KG1 (cell line): ENCODE data around the gene HDAC9.
A peak's percentile ranks its signal among the peaks of the same experiment; 100 is the strongest.

ENCODE experiments used
- DNase-seq: peaks from one replicate; lab custom pipeline; 2025; lab: John Stamatoyannopoulos, UW

HDAC9 gene

DNA sequence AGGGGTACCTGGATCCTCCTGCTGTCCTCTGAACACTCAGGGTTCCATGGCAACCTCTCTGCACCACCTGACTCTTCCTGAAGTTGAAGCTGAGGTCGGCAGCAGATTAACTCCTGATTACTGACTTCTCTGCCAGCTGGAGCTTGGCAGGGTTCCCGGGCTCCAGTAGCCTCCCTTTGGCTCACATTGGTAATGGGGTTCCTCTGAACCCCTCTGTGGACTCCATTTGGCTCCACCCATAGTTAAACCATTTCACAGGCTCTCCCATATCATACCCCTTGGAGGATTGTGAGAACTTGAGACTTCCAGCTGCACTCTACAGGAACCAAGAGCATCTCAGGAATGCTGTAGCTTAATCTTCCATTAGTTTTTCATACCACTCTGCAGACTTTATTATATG lies 292.5 kb downstream of the HDAC9 start:
- DNase-seq, result no peak

GRCh38 chr7:18792871-18793595 lies 297.5 kb downstream of the HDAC9 start:
- DNase-seq, result no peak

- no peak for DNase-seq
Observed at GRCh38 chr7:18796216-18796615, 300.7 kb downstream of the HDAC9 start.

- no peak for DNase-seq
Observed at GRCh38 chr7:18798088-18798906, 302.7 kb downstream of the HDAC9 start.

DNA sequence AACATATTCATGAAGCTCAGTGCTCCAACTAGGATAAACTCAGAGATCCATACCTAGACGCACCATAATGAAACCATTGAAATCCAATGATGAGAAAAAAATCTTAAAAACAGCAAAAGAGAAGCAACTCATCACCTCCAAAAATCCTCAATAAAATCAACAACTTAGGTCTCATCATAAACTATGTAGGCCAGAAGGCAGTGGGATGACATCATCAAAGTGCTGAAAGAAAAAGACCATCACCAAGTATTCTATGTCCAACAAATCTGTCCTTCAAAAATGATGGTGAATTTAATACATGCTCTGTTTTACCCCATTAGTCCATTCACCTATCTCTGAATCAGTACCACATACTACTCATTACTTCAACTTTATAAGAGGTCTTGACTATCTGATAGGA lies 304.4 kb downstream of the HDAC9 start:
- no peak for DNase-seq

- no peak for DNase-seq
Observed at GRCh38 chr7:18803923-18804322, 308.4 kb downstream of the HDAC9 start.

GRCh38 chr7:18806177-18806576 lies 310.6 kb downstream of the HDAC9 start:
- DNase-seq, result no peak

- DNase-seq, result no peak
Observed at GRCh38 chr7:18808026-18808425, 312.5 kb downstream of the HDAC9 start.

DNA sequence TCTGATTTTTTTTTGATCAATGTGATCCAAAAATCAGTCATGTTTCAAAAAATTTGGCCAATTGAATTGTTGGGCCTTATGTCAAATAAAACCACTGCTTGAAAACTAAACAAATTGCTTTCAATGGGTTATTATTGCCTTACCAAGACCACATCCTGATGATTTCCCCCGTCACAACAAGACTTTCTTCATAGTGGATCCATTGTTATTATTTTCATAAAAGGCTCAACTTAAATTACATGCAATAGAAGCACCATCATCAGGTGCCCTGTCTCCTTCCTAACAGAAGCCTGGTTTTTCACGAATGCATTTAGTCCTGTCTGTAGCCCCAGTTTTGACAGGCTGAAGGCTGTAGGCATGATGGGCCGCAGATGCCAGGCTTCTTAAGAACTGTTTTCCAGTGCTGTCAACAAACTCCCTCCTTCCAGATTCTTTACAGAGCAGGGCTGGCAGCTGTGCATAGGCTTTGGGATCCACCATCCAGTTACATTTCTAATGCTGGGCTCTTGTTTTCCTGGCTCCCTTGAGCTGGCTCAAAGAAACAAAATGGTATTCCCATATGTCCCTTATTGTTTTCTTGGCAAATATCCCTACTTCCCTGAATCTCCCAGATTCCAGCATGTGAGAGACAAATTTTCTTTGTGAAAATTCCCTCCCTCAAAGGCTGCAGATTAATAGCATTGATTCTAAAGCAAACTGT lies 319.9 kb downstream of the HDAC9 start:
- DNase-seq, result no peak

- no peak for DNase-seq
Observed at GRCh38 chr7:18820981-18821380, 325.4 kb downstream of the HDAC9 start.

DNA sequence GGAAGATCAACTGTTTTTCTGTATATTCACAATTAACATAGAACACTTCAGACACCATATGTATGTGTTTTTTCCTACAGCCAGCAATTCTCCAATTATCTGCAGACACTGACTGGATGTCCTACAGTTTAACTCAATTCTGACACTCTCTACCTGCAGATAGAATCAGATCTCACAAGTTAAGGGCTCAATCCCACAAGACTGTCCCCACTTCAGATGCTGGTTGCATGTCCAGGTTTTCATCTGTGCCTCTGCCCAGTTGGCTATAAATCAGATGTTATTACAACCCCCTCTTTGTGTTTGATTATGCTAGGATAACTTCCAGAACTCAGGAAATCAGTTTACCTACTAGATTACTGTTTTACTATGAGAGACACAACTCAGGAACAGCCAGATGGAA lies 326.0 kb downstream of the HDAC9 start:
- DNase-seq, result no peak

- no peak for DNase-seq
Observed at GRCh38 chr7:18824157-18824556, 328.6 kb downstream of the HDAC9 start.

DNA sequence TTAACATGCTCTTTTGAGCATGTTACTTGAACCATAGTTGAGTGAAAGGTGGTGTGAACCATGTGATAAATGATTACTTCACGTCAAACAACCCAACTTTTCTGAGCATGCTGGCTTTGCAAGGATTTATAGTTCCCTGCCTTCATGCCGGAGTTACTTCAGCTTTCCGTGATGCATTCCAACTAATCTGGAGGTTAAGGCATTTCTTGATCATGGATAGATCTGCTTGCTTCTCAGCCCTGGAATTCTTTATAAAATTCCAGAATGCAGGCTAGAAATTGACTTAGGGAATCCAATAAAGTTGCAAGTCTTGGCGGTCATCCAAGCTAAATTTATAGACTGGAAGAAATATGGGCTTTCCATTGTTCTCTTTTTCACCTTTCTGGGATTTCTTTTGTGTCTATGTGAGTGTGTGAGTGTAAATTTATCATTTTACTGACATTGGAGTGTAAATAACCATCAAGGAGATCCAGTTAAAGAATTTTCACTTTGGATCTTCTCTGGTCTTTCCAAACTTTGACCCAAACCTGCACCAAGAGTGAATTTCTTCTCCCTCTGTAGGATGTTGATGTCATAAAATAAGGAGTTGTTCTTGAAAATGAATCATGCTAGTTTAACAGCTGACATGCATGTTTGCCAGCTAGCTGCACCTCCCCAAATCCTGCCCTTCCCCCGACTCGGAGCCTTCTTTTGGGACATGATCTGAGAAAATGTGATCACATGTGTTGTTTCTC lies 332.9 kb downstream of the HDAC9 start:
- DNase-seq, result no peak

DNA sequence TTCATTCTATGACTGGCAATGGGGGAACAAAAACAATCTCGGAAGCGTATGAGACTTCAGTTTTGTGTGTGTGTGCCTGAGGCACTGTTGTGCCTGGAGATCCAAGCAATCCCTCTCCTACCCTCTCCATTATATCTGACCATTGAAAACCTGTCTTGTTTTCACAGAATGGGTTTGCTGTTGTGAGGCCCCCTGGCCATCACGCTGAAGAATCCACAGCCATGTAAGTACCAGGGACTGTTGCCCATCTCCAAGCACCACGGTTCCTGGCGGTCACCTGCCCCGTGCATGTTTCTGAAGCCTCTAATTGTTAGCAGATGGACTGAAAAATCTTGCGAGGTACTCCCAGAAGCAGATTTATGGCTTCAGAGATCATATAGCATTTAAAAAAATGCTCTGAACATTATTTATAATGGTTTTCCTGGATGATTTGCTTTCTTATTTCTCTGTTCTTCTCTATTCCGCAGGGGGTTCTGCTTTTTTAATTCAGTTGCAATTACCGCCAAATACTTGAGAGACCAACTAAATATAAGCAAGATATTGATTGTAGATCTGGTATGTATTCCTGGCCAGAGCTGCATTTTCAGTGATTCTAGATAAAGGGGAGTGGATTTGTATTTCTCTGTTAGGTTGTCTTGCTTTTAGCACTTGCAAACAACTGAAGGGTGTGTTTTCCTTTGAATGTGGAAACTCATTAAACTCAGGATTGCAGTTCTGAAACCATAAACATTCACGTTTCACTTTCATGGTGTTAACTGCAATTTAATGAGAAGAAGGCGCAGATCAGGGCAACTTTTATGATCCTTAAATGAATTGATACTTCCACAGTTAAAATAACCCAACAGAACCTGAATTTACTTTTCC lies 333.7 kb downstream of the HDAC9 start:
- DNase-seq, result no peak

GRCh38 chr7:18829858-18830285 lies 334.3 kb downstream of the HDAC9 start:
- DNase-seq, result no peak

- DNase-seq, result no peak
Observed at GRCh38 chr7:18831419-18831818, 335.9 kb downstream of the HDAC9 start.

GRCh38 chr7:18831943-18832342 lies 336.4 kb downstream of the HDAC9 start:
- no peak for DNase-seq

DNA sequence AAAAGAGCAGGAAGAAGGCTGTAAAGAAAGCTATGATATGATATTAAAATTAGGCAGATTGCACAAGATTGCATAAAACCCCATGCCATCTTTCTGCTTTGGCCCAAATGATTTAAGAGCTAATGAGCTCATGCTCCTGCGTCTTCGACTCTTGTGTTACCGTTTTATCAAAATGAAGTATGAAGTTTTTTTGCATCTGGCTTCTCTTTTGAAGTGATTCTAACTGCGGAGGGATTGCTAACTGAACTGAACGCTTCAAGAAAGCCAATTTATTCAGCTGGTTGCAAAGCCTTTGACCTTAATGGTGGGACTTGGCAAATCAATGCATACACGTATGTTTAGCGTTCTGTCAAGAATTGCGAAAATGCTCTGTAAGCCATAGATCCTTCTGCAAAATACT lies 339.0 kb downstream of the HDAC9 start:
- no peak for DNase-seq

GRCh38 chr7:18835001-18835690 lies 339.6 kb downstream of the HDAC9 start:
- DNase-seq, result peak; percentile 0

- no peak for DNase-seq
Observed at GRCh38 chr7:18843979-18844378, 348.4 kb downstream of the HDAC9 start.

DNA sequence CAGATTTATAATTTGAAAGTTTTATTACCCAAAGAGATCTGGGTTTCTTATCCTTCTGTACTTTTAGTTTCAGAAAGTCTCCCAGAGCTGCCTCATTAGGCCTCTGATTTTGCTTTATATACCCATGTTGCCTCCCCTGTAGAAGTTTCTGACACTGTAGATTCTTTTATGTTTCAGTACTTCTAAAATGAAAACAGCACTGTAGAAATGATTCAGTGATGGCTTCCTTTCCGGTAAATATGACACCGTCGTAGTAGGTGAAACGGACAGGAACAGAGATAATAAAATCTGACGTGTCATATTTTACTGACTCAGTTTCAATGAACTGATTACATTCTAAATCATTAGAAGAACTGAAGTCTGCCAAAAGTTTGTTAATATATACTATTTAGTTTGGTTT lies 349.2 kb downstream of the HDAC9 start:
- no peak for DNase-seq
